ENCODE results near the gene TBC1D24.
"Not testable (repeated sequence)": the region's sequence is repeated elsewhere in the genome, so short reads cannot be mapped to it uniquely, and the experiment has no call there.

DNA sequence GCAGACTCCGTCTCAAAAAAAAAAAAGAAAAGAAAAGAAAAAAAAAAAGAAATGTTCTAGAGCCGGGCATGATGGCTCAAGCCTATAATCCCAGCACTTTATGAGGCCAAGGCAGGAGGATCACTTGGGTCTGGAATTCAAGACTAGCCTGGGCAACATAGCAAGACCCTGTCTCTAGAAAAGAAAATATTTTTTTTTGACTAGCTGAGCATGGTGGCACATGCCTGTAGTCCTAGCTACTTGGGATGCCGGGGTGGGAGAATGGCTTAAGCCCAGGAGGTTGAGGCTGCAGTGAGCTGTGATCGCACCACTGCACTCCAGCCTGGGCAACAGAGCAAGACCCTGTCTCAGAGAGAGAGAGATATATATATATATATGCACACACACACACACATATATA lies 39.7 kb upstream of the TBC1D24 start:
- TF ChIP-seq, protein P1, sequence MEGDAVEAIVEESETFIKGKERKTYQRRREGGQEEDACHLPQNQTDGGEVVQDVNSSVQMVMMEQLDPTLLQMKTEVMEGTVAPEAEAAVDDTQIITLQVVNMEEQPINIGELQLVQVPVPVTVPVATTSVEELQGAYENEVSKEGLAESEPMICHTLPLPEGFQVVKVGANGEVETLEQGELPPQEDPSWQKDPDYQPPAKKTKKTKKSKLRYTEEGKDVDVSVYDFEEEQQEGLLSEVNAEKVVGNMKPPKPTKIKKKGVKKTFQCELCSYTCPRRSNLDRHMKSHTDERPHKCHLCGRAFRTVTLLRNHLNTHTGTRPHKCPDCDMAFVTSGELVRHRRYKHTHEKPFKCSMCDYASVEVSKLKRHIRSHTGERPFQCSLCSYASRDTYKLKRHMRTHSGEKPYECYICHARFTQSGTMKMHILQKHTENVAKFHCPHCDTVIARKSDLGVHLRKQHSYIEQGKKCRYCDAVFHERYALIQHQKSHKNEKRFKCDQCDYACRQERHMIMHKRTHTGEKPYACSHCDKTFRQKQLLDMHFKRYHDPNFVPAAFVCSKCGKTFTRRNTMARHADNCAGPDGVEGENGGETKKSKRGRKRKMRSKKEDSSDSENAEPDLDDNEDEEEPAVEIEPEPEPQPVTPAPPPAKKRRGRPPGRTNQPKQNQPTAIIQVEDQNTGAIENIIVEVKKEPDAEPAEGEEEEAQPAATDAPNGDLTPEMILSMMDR (IDR thresholded peaks at IDR 0.05) = not testable (repeated sequence)
- not testable (repeated sequence) for TF ChIP-seq ZFX (IDR thresholded peaks at IDR 0.05; ENCODE audit: borderline replicate concordance)

All from 22Rv1 (cell line).